Common myeloid progenitor, CD34-positive (primary cell): ENCODE measurements around the gene CA10.

Experiments
- CTCF ChIA-PET: fragments of 350-600 bp; sonication (Branson Sonifier 250); formaldehyde crosslinking; loops from one replicate; lab custom pipeline; 2021; ENCODE audit warnings: antibody characterized with exemption; lab: Charles Lee
- POLR2A ChIA-PET: fragments of 350-600 bp; sonication (Branson Sonifier 250); formaldehyde crosslinking; loops from one replicate; lab custom pipeline; 2021; ENCODE audit warnings: antibody characterized with exemption; lab: Charles Lee
- DNase-seq, 3 donors: peaks; one replicate each; pipeline versions ENCODE4 v3.0.0 to v3.0.0-alpha.2; 2013
- H3K27ac ChIP-seq, 2 experiments: 1 replicate in 1 of 2; 2 replicates in 1 of 2; pipeline ENCODE4 v1.7.0; 2013; ENCODE audit warnings: inconsistent platforms in 2 of 2, low read length in 2 of 2, mild to moderate bottlenecking in 2 of 2, low read depth in 1 of 2, moderate library complexity in 1 of 2; ENCODE audit not compliant: severe bottlenecking in 2 of 2, insufficient read depth in 1 of 2, poor library complexity in 1 of 2
- H3K27me3 ChIP-seq, 5 experiments: replicated peaks in 2 of 5; 1 replicate in 3 of 5; 2 replicates in 2 of 5; pipeline versions ENCODE4 v1.6.1 to v1.7.0; 2013; ENCODE audit warnings: low read length in 4 of 5, mild to moderate bottlenecking in 2 of 5, moderate library complexity in 2 of 5, inconsistent platforms in 1 of 5; ENCODE audit not compliant: insufficient read depth in 5 of 5, control insufficient read depth in 4 of 5
- H3K36me3 ChIP-seq, 4 experiments: 1 replicate in 2 of 4; 2 replicates in 2 of 4; pipeline versions ENCODE4 v1.6.1 to v1.7.0; 2013; ENCODE audit warnings: low read length in 3 of 4, control low read depth in 1 of 4, mild to moderate bottlenecking in 1 of 4; ENCODE audit not compliant: control insufficient read depth in 4 of 4, insufficient read depth in 4 of 4
- H3K4me1 ChIP-seq, 4 experiments: 1 replicate in 3 of 4; 2 replicates in 1 of 4; pipeline versions ENCODE4 v1.6.1 to v1.7.1; 2013; ENCODE audit warnings: low read length in 3 of 4, mild to moderate bottlenecking in 3 of 4, control low read depth in 1 of 4, inconsistent platforms in 1 of 4, moderate library complexity in 1 of 4; ENCODE audit not compliant: control insufficient read depth in 4 of 4, insufficient read depth in 4 of 4; ENCODE audit errors: control extremely low read depth in 1 of 4
- H3K4me3 ChIP-seq, 7 experiments: 1 replicate in 4 of 7; 2 replicates in 3 of 7; pipeline versions ENCODE4 v1.5.1 to v1.7.0; 2013; ENCODE audit warnings: mild to moderate bottlenecking in 7 of 7, low read length in 6 of 7, moderate library complexity in 6 of 7, inconsistent platforms in 2 of 7, low read depth in 2 of 7, control low read depth in 1 of 7; ENCODE audit not compliant: insufficient read depth in 4 of 7, control insufficient read depth in 1 of 7; ENCODE audit errors: extremely low read depth in 1 of 7
- H3K9me3 ChIP-seq, 5 experiments: 1 replicate in 4 of 5; 2 replicates in 1 of 5; pipeline versions ENCODE4 v1.6.1 to v1.7.1; 2013; ENCODE audit warnings: low read length in 4 of 5, mild to moderate bottlenecking in 2 of 5, inconsistent platforms in 1 of 5, low read depth in 1 of 5, moderate library complexity in 1 of 5; ENCODE audit not compliant: control insufficient read depth in 4 of 5, insufficient read depth in 2 of 5; ENCODE audit errors: control extremely low read depth in 1 of 5
- WGBS: methylation state at CpG from one replicate; pipeline ENCODE4 v1.1.5; 2013; ENCODE audit not compliant: insufficient coverage; 5-methylcytosine and 5-hydroxymethylcytosine counted together

Gene CA10

GRCh38 chr17:51830451-51830850 lies 328.1 kb downstream of the CA10 start:
- 80% methylated on average over 1 of the region's 1 CpG for WGBS
- Histone ChIP-seq H3K4me1 (no peaks in the 10 kb centered on the region), H3K36me3 (no peaks in the 10 kb centered on the region), H3K4me3 (no peak overlapping the region), H3K27me3 (peaks cover 0 to 1% (median 0%) of the 10 kb centered on the region in 5 experiments), H3K9me3 (no peaks in the 10 kb centered on the region), H3K27ac (no peak overlapping the region)
- POLR2A ChIA-PET = no interaction called here
- no peak for DNase-seq
- CTCF ChIA-PET = no interaction called here

- 15% methylated on average over 1 of the region's 2 CpGs for WGBS
- CTCF ChIA-PET = no interaction called here
Measured at GRCh38 chr17:51828901-51829300, 329.6 kb downstream of the CA10 start.

GRCh38 chr17:51827140-51827539 lies 331.4 kb downstream of the CA10 start:
- H3K27me3 ChIP-seq = peaks cover 0 to 2% (median 0%) of the 10 kb centered on the region in 5 experiments
- no peaks in the 10 kb centered on the region for H3K4me1 ChIP-seq
- no peaks in the 10 kb centered on the region for H3K9me3 ChIP-seq
- H3K27ac ChIP-seq = no peak overlapping the region
- no peak overlapping the region for H3K4me3 ChIP-seq
- no peak for DNase-seq
- H3K36me3 ChIP-seq = no peaks in the 10 kb centered on the region
- no CpG with 5 or more reads among the region's 1 CpG for WGBS
- ChIA-PET CTCF (interaction anchor here (0.6 kb wide), 1 partner anchor 14 kb away, joined by 3 read pairs; no protein-coding TSS in a partner anchor), POLR2A (no interaction called here)

More at GRCh38 chr17:51828901-51829300, 329.6 kb downstream of the CA10 start:
- POLR2A ChIA-PET = interaction anchor here (0.6 kb wide), 1 partner anchor 95 kb away, joined by 3 read pairs; no protein-coding TSS in a partner anchor
- Histone ChIP-seq H3K27ac (no peak overlapping the region), H3K36me3 (no peaks in the 10 kb centered on the region), H3K4me1 (no peaks in the 10 kb centered on the region), H3K27me3 (peaks cover 0 to 1% (median 0%) of the 10 kb centered on the region in 5 experiments), H3K9me3 (no peaks in the 10 kb centered on the region), H3K4me3 (no peak overlapping the region)
- no peak for DNase-seq

GRCh38 chr17:51820766-51821165 lies 337.7 kb downstream of the CA10 start:
- no CpG with 5 or more reads among the region's 1 CpG for WGBS
- Histone ChIP-seq H3K4me3 (no peak overlapping the region), H3K27me3 (peaks cover 0 to 2% (median 0%) of the 10 kb centered on the region in 5 experiments), H3K9me3 (no peaks in the 10 kb centered on the region), H3K4me1 (no peaks in the 10 kb centered on the region), H3K36me3 (no peaks in the 10 kb centered on the region), H3K27ac (no peak overlapping the region)
- ChIA-PET CTCF (no interaction called here), POLR2A (no interaction called here)
- no peak for DNase-seq

- DNase-seq = no peak
- no CpG with 5 or more reads among the region's 6 CpGs for WGBS
- H3K36me3 ChIP-seq = no peaks in the 10 kb centered on the region
- no peak overlapping the region for H3K27ac ChIP-seq
- POLR2A ChIA-PET = no interaction called here
- H3K4me1 ChIP-seq = no peaks in the 10 kb centered on the region
- no peaks in the 10 kb centered on the region for H3K9me3 ChIP-seq
- H3K27me3 ChIP-seq = peaks cover 0 to 2% (median 0%) of the 10 kb centered on the region in 5 experiments
- CTCF ChIA-PET = no interaction called here
- no peak overlapping the region for H3K4me3 ChIP-seq
Measured at GRCh38 chr17:51820252-51820651, 338.3 kb downstream of the CA10 start.

GRCh38 chr17:51819341-51820219 lies 338.9 kb downstream of the CA10 start:
- no peak for DNase-seq
- Histone ChIP-seq H3K4me3 (no peak overlapping the region), H3K36me3 (no peaks in the 10 kb centered on the region), H3K27ac (no peak overlapping the region), H3K9me3 (no peaks in the 10 kb centered on the region), H3K27me3 (peaks cover 0 to 2% (median 0%) of the 10 kb centered on the region in 5 experiments), H3K4me1 (no peaks in the 10 kb centered on the region)
- POLR2A ChIA-PET = no interaction called here
- CTCF ChIA-PET = no interaction called here
- WGBS = 57% methylated on average over 3 of the region's 6 CpGs

GRCh38 chr17:51818777-51819176 lies 339.7 kb downstream of the CA10 start:
- no peak overlapping the region for H3K4me3 ChIP-seq
- no peaks in the 10 kb centered on the region for H3K36me3 ChIP-seq
- no peaks in the 10 kb centered on the region for H3K4me1 ChIP-seq
- peaks cover 0 to 2% (median 0%) of the 10 kb centered on the region in 5 experiments for H3K27me3 ChIP-seq
- H3K27ac ChIP-seq = no peak overlapping the region
- no CpG with 5 or more reads among the region's 1 CpG for WGBS
- POLR2A ChIA-PET = no interaction called here
- H3K9me3 ChIP-seq = no peaks in the 10 kb centered on the region
- CTCF ChIA-PET = no interaction called here
- DNase-seq = no peak
